AML-193 (cell line): Measurements from ENCODE around the gene OSBPL5.

Source experiments
- DNase-seq, 2 experiments: peaks; one replicate each; lab custom pipeline; 2025; lab: John Stamatoyannopoulos, UW

Gene OSBPL5

GRCh38 chr11:3134218-3134621 lies 30.9 kb downstream of the OSBPL5 start:
- DNase-seq = no peak

GRCh38 chr11:3133261-3134217 lies 31.6 kb downstream of the OSBPL5 start:
- no peak for DNase-seq

GRCh38 chr11:3132831-3133260 lies 32.3 kb downstream of the OSBPL5 start:
- DNase-seq = no peak

DNA sequence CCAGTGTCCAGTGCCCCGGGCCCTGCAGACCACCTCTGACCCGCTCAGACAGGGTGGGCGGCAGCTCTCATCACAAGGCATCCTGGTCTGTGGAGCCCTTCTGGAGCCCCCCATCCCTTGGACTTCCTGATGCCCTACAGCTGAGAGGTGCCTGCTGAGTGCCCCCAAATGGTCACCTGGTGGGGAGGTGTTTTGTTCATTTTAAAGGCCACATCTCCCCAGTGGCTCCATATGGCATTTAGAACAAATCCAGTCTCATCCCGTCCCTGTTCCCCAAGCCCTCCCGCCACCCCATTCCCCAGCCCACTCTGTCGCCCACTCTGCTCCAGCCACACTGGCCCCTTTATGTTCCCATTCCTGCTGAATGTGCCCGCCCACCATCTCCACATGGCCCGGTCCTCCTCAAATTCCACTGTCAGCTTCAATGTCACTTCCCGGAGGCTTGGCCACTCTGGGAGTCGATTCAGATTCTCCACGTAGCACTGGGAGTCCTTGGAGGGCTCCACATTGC lies 32.8 kb downstream of the OSBPL5 start:
- no peak for DNase-seq

GRCh38 chr11:3131330-3131941 lies 33.7 kb downstream of the OSBPL5 start:
- no peak for DNase-seq

- no peak for DNase-seq
Measured at GRCh38 chr11:3130269-3131071, 34.6 kb downstream of the OSBPL5 start.

GRCh38 chr11:3129591-3130268 lies 35.4 kb downstream of the OSBPL5 start:
- no peak for DNase-seq

GRCh38 chr11:3129181-3129590 lies 35.9 kb downstream of the OSBPL5 start:
- DNase-seq = no peak

- no peak for DNase-seq
Measured at GRCh38 chr11:3128356-3129180, 36.5 kb downstream of the OSBPL5 start.

- DNase-seq = no peak
Measured at GRCh38 chr11:3127706-3128355, 37.3 kb downstream of the OSBPL5 start.

GRCh38 chr11:3126901-3127691 lies 38.0 kb downstream of the OSBPL5 start:
- DNase-seq = no peak

DNA sequence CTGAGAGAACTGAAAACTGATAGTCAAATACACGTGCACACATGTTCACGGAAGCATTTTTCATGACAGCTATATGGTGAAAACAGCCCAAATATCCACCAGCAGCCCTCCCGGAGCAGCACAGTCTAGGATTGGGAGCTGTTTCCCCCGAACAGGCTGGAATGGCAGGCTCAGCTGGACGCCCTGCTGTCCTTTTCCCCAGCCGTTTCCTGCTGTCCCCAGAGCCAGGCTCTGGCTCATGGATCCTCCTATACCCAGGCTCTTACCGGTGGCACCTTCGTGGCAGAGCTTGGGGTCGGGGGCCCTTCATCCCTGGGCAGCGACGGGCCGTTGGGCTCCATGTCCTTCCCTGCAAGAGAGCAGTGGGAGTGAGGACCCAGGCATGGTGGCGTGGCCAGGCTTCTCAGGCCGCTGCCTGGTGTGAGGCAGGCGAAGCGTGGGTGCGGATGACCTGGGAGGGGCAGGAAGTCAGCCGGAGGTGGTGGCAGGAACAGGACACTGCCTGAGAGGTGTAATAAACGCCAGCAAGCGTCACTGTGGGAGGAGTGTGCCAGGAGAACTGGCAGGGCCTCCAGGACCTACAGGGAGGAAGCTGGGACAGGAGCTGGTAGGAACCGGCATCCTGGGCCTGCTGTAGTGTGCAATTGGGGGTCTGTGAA lies 38.8 kb downstream of the OSBPL5 start:
- no peak for DNase-seq

DNA sequence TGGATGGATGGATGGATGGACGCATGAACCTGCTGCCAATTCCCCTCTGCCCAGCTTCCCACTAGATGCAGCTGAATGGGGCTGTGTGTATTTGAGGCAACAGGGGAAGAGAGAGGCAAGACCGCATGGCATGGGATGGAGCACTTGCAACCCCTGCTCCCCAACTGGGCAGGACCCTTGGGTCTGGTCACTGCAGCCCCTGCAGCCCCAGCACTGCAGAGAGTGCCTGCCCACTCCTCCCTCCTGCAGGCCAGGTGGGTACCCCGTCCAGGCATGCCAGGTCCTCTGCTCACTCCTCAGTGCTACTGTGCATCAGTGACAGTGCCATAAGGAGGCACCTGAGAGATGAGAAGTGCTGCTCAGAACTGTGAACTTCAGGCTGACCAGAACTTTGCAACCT lies 40.3 kb downstream of the OSBPL5 start:
- no peak for DNase-seq

DNA sequence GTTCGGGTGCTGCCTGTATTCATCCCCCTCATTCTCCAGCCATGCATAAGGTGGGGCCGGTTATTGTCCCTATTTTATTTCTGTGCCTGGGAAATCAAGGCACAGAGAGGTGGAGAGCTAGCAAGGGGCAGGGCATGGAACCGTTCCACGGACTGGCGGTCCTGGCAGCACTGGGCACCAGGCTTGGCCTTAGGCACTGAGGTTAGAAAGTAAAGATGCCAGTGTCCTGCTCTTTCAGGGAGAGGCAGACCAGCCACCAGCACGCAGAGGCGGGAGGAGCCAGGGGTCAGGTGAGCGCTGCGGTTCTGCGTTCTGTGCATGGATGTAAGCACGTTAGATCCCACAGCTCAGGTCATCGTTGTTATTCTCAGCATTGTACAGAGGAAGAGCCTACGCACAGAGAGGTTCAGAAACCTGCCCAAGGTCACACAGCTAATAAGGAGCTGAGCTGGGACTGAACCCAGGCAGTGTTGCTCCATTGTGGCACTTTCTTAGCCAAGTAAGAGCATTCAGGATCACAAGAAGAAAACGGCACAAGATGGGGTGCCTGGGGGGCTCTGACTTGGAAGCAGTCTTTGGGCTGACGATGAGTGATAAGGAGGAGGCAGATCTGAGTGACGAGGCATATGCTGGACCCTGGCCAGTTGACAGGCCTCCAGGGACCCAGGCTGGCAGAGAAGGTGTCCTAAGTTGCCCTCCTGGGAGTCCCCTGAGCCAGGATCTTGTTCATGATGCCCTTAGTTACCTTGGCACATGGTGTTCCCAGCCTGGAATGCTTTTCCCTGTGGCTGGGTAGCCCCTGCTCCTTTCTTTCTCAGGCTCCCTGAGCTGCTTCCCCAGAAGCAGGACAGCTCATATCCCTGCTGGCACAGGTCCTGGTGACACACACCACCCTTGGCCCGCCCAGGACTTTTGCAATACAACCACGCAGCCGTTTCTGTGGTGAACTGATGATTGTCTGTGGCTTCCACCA lies 41.1 kb downstream of the OSBPL5 start:
- peak; percentile 81 to 82 for DNase-seq

- DNase-seq = no peak
Measured at GRCh38 chr11:3123305-3123704, 41.8 kb downstream of the OSBPL5 start.

GRCh38 chr11:3122775-3123201 lies 42.3 kb downstream of the OSBPL5 start:
- DNase-seq = no peak

GRCh38 chr11:3121931-3122774 lies 43.0 kb downstream of the OSBPL5 start:
- no peak for DNase-seq
